ENCODE results near the gene DCLK1.

DNA sequence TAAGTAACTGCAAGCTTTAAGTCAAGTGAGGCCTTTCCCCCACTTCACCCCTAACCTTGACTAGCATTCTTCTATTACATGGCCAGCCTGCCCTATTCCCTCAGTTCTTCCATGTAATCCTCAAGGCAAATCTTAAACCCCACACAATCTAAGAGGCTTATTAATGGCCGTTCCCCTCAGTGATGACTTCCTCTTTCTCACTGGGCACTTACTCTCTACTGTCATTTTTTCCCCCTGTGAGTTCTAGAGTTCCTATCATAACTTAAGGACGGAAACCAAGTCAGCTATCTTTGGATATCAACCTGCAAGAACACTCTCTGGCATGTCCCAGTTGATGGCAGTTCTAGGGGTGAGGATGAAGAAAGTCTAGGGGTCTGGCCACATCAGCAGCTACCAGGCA is 131.2 kb downstream of the DCLK1 start:
- TF ChIP-seq, protein P1, sequence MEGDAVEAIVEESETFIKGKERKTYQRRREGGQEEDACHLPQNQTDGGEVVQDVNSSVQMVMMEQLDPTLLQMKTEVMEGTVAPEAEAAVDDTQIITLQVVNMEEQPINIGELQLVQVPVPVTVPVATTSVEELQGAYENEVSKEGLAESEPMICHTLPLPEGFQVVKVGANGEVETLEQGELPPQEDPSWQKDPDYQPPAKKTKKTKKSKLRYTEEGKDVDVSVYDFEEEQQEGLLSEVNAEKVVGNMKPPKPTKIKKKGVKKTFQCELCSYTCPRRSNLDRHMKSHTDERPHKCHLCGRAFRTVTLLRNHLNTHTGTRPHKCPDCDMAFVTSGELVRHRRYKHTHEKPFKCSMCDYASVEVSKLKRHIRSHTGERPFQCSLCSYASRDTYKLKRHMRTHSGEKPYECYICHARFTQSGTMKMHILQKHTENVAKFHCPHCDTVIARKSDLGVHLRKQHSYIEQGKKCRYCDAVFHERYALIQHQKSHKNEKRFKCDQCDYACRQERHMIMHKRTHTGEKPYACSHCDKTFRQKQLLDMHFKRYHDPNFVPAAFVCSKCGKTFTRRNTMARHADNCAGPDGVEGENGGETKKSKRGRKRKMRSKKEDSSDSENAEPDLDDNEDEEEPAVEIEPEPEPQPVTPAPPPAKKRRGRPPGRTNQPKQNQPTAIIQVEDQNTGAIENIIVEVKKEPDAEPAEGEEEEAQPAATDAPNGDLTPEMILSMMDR (IDR thresholded peaks at IDR 0.05): no peak
- TF ChIP-seq EZH2phosphoT487 (IDR thresholded peaks at IDR 0.05): no peak
- no peak for TF ChIP-seq EZH2 (IDR thresholded peaks at IDR 0.05)
